Loucy (cell line): ENCODE measurements around the gene FARS2.

Source experiments
- CTCF ChIP-seq: fragments of 200-600 bp; sonication (generic); conservative IDR thresholded peaks from 2 replicates; pipeline ENCODE4 v1.5.1; 2014; ENCODE audit warnings: mild to moderate bottlenecking, antibody characterized with exemption, low read length
- EZH2phosphoT487 ChIP-seq: fragments of 200-600 bp; IDR thresholded peaks from 2 replicates; pipeline ENCODE4 v1.6.1; 2018; ENCODE audit warnings: antibody characterized with exemption, mild to moderate bottlenecking, moderate library complexity, borderline replicate concordance

DNA sequence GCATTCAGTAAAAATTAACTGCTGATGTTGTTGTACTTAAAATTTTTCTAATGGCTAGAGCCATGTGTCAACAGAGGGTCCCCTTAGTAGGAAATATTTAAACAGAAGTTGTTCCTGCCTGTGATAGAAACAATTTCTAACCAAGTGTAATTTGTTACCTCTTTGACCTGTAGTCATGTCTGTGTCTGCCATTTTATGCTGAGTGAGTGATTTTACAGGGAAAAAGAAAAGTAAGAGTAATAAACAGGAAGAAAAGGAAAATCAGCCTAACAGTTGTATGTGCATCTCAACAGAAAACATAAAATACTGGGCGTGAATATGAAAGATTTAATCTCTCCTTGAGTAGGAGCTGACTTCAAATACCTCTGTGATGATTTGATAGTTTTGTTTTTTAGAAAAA is 172.0 kb downstream of the FARS2 start:
- TF ChIP-seq CTCF, result no peak
- no peak for TF ChIP-seq EZH2phosphoT487
